AG09309 (cell line): ENCODE results near the gene SOX5.

Experiments
- DNase-seq: peaks from one replicate; pipeline ENCODE4 v3.0.0-alpha.2; 2010; ENCODE audit warnings: low read depth
- H3K4me3 ChIP-seq: 2 replicates; pipeline ENCODE4 v1.5.1; 2011; ENCODE audit warnings: mild to moderate bottlenecking, low read depth, low read length, moderate library complexity; ENCODE audit not compliant: control insufficient read depth
- TF ChIP-seq, protein P1 (sequence below): IDR thresholded peaks from 2 replicates; pipeline ENCODE4 v1.5.1; 2011; ENCODE audit warnings: mild to moderate bottlenecking, low read depth, low read length, inconsistent platforms; ENCODE audit not compliant: insufficient read depth, control insufficient read depth; ENCODE audit errors: missing control alignments

Gene SOX5

DNA sequence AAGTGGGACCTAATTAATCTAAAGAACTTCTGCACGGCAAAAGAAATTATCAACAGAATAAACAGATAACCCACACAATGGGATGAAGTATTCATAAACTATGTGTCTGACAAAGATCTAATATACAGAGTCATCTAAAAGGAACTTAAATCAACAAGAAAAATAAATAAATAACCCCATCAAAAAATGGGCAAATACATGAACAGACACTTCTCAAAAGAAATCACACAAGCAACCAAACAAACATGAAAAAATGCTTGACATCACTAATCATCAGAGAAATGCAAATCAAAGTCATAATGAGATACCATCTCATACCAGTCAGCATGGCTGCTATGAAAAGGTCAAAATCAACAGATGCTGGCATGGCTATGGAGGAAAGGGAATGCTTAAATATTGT lies 466.9 kb downstream of the SOX5 start:
- no peak for DNase-seq
- TF ChIP-seq, protein P1, sequence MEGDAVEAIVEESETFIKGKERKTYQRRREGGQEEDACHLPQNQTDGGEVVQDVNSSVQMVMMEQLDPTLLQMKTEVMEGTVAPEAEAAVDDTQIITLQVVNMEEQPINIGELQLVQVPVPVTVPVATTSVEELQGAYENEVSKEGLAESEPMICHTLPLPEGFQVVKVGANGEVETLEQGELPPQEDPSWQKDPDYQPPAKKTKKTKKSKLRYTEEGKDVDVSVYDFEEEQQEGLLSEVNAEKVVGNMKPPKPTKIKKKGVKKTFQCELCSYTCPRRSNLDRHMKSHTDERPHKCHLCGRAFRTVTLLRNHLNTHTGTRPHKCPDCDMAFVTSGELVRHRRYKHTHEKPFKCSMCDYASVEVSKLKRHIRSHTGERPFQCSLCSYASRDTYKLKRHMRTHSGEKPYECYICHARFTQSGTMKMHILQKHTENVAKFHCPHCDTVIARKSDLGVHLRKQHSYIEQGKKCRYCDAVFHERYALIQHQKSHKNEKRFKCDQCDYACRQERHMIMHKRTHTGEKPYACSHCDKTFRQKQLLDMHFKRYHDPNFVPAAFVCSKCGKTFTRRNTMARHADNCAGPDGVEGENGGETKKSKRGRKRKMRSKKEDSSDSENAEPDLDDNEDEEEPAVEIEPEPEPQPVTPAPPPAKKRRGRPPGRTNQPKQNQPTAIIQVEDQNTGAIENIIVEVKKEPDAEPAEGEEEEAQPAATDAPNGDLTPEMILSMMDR = no peak
- H3K4me3 ChIP-seq = no peak overlapping the region
